Esophagus muscularis mucosa (tissue), 3 donors: Measurements from ENCODE around the gene MORC2.

Experiments
- CTCF ChIP-seq, 3 experiments: fragments of 200-600 bp in 2 of 3; fragments of 450-650 bp in 1 of 3; sonication (generic) in 2 of 3; IDR thresholded peaks; one replicate each; pipeline ENCODE4 v1.5.1; 2017 to 2019; ENCODE audit warnings: antibody characterized with exemption in 3 of 3, mild to moderate bottlenecking in 2 of 3, moderate library complexity in 1 of 3
- POLR2AphosphoS5 ChIP-seq, 2 donors: sonication (generic); formaldehyde crosslinking; IDR thresholded peaks; one replicate each; pipeline ENCODE4 v1.6.1; 2017; ENCODE audit warnings: antibody characterized with exemption in 2 of 2

DNA sequence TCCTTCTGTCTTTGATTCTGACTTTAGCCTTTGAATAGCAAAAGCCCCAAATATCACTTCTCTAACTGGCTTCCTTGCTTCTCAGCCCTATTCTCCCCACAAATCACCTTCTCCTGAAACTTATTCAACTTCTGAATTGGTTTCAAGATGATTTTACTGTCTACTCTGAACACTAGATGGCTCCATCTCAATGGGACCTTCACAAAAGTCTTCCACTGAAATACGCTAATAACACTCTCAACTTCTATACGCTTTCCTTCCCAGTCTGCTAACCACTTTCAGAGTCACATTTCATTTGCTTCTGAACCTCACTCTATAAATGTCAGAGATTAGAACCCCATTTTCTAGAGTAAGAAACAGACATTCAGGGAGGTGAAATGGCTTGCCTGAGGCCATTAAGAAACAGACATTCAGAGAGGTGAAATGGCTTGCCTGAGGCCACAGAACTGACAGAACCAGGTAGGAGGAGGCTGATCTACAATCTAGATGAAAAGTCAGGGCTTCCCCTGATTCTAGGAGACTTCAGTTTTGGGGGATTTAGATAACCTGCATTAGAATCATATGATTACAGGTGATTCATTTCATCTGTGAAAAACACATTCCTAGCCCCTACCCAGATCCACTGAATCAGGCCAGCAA is 20.6 kb downstream of the MORC2 start:
- TF ChIP-seq CTCF (IDR thresholded peaks at IDR 0.05) (peak; percentile 65 to 73 (median 66)), POLR2AphosphoS5 (IDR thresholded peaks at IDR 0.05) (peak in 1 of 2 donors; percentile 59)
